Left renal cortex interstitium (tissue), 4 donors: ENCODE results near the gene MBD5. TPM values are rescaled to one million over a fixed set of nuclear protein-coding genes. Genes with fewer than 3 reads are reported as not detected.
"Not testable (repeated sequence)": the region's sequence is repeated elsewhere in the genome, so short reads cannot be mapped to it uniquely, and the experiment has no call there.

Source experiments
- DNase-seq, 4 donors: peaks; one replicate each; pipeline ENCODE4 v3.0.0-alpha.2; 2013; ENCODE audit warnings: low read depth in 4 of 4, low spot score in 2 of 4, missing footprints in 1 of 4
- polyA plus RNA-seq, 4 donors: library from polyadenylated mRNA; unstranded; fragments of 120-200 nt; gene quantifications; one replicate each; pipeline ENCODE4 v1.2.1, GENCODE V29; 2013; ENCODE audit not compliant: insufficient read length in 4 of 4

MBD5 gene
- polyA plus RNA-seq, result 10 to 100 TPM; 44.4 to 57.7 (median 46.5) TPM

GRCh38 chr2:148021059-148021861 is at the start of gene MBD5:
TSS of gene MBD5 (plus strand) at chr2:148021091.
- peak in 3 of 4 donors; percentile 24 to 65 (median 58) for DNase-seq

- no peak for DNase-seq
Observed at GRCh38 chr2:147976102-147976501, 44.8 kb upstream of the MBD5 start.

GRCh38 chr2:147977679-147978078 is 43.2 kb upstream of the MBD5 start:
- DNase-seq, result no peak

GRCh38 chr2:147980940-147981528 is 39.9 kb upstream of the MBD5 start:
- DNase-seq, result no peak

- DNase-seq, result no peak
Observed at GRCh38 chr2:147989102-147989501, 31.8 kb upstream of the MBD5 start.

GRCh38 chr2:147989809-147990403 is 31.0 kb upstream of the MBD5 start:
- peak in 3 of 4 donors; percentile 13 to 28 (median 14) for DNase-seq

GRCh38 chr2:147994965-147995364 is 25.9 kb upstream of the MBD5 start:
- DNase-seq, result not testable (repeated sequence)

- DNase-seq, result no peak
Observed at GRCh38 chr2:147996828-147997227, 24.1 kb upstream of the MBD5 start.

GRCh38 chr2:147998203-147998602 is 22.7 kb upstream of the MBD5 start:
- no peak for DNase-seq

GRCh38 chr2:147999126-147999525 is 21.8 kb upstream of the MBD5 start:
- no peak for DNase-seq

GRCh38 chr2:148000095-148000494 is 20.8 kb upstream of the MBD5 start:
- DNase-seq, result no peak

- DNase-seq, result not testable (repeated sequence)
Observed at GRCh38 chr2:148002420-148002819, 18.5 kb upstream of the MBD5 start.

- no peak for DNase-seq
Observed at GRCh38 chr2:148006249-148007007, 14.5 kb upstream of the MBD5 start.

GRCh38 chr2:148007219-148007900 is 13.5 kb upstream of the MBD5 start:
- DNase-seq, result no peak

- not testable (repeated sequence) for DNase-seq
Observed at GRCh38 chr2:148008411-148008810, 12.5 kb upstream of the MBD5 start.

GRCh38 chr2:148013876-148014275 is 7.0 kb upstream of the MBD5 start:
- peak in 1 of 4 donors; percentile 27 for DNase-seq

GRCh38 chr2:148014616-148015015 is 6.3 kb upstream of the MBD5 start:
- no peak for DNase-seq

GRCh38 chr2:148020111-148021058 is 506 bp upstream of the MBD5 start, which contains the start of gene ORC4:
TSS of gene ORC4 (minus strand) at chr2:148020737. CDS start at chr2:147975958, 44,779 bp downstream.
- DNase-seq, result peak; percentile 96 to 99 (median 99)

GRCh38 chr2:148021886-148022285 is 995 bp downstream of the MBD5 start:
- DNase-seq, result peak in 1 of 4 donors; percentile 17
